Testis (tissue), 2 donors: ENCODE results near the gene IMP3.

Experiments
- CTCF ChIP-seq, 3 experiments: fragments of 450-650 bp in 2 of 3; fragments of 200-600 bp in 1 of 3; sonication (generic) in 1 of 3; IDR thresholded peaks; one replicate each; pipeline ENCODE4 v1.5.1; 2016 to 2019; ENCODE audit warnings: antibody characterized with exemption in 3 of 3, mild to moderate bottlenecking in 2 of 3, moderate library complexity in 1 of 3
- POLR2A ChIP-seq: fragments of 450-650 bp; IDR thresholded peaks from one replicate; pipeline ENCODE4 v1.6.1; 2017; ENCODE audit warnings: antibody characterized with exemption, mild to moderate bottlenecking, moderate library complexity

- no peak for TF ChIP-seq CTCF (IDR thresholded peaks at IDR 0.05)
- TF ChIP-seq POLR2A = no peak
Measured at GRCh38 chr15:75656813-75657212, 16.8 kb upstream of the IMP3 start.
